ENCODE data around the gene SLC46A1. TPM values are rescaled to one million over a fixed set of nuclear protein-coding genes. Genes with fewer than 3 reads are reported as not detected.
"Not testable (repeated sequence)": the region's sequence is repeated elsewhere in the genome, so short reads cannot be mapped to it uniquely, and the experiment has no call there.

The SLC46A1 gene
- 8.2 TPM for total RNA-seq
- 1 to 10 TPM; 5.8 to 9.0 (median 8.0) TPM for polyA plus RNA-seq (ENCODE audit: insufficient read depth in 1 of 8, insufficient read length in 8 of 8, low replicate concordance in 1 of 8)
- long read RNA-seq, donor 1, partial matches to known transcripts: 0 of 1 reads
- long read RNA-seq, donor 1, other reads (novel, unspliced or antisense): 0 of 1 reads
- long read RNA-seq, donor 2: 0 reads
- long read RNA-seq, donor 3, full-length matches to known transcripts: 6 of 11 reads
- long read RNA-seq, donor 3, partial matches to known transcripts: 5 of 11 reads
- long read RNA-seq, donor 3, other reads (novel, unspliced or antisense): 0 of 11 reads
- long read RNA-seq, donor 4: 0 reads
- long read RNA-seq, donor 5, transcript SLC46A1-209 (1 exons, 528 nt): major isoform, 7 of 10 reads
- long read RNA-seq, donor 5, partial matches to known transcripts: 0 of 10 reads
- long read RNA-seq, donor 5, other reads (novel, unspliced or antisense): 0 of 10 reads
- long read RNA-seq, donor 6, full-length matches to known transcripts: 5 of 5 reads
- long read RNA-seq, donor 6, partial matches to known transcripts: 0 of 5 reads
- long read RNA-seq, donor 6, other reads (novel, unspliced or antisense): 0 of 5 reads
- long read RNA-seq, donor 7, full-length matches to known transcripts: 6 of 6 reads
- long read RNA-seq, donor 7, partial matches to known transcripts: 0 of 6 reads
- long read RNA-seq, donor 7, other reads (novel, unspliced or antisense): 0 of 6 reads
- long read RNA-seq, donor 8, full-length matches to known transcripts: 6 of 6 reads
- long read RNA-seq, donor 8, partial matches to known transcripts: 0 of 6 reads
- long read RNA-seq, donor 8, other reads (novel, unspliced or antisense): 0 of 6 reads
- long read RNA-seq, donor 9, full-length matches to known transcripts: 6 of 6 reads
- long read RNA-seq, donor 9, partial matches to known transcripts: 0 of 6 reads
- long read RNA-seq, donor 9, other reads (novel, unspliced or antisense): 0 of 6 reads
- long read RNA-seq, donor 10, full-length matches to known transcripts: 6 of 6 reads
- long read RNA-seq, donor 10, partial matches to known transcripts: 0 of 6 reads
- long read RNA-seq, donor 10, other reads (novel, unspliced or antisense): 0 of 6 reads
- long read RNA-seq, donor 11, partial matches to known transcripts: 0 of 3 reads
- long read RNA-seq, donor 11, other reads (novel, unspliced or antisense): 0 of 3 reads

GRCh38 chr17:28405632-28406472 lies at the start of gene SLC46A1:
TSS of gene SLC46A1 (minus strand) at chr17:28406212. CDS start at chr17:28406114, 98 bp downstream.
- peak; percentile 80 for DNase-seq
- Histone ChIP-seq H3K36me3 (ENCODE audit: control insufficient read depth, insufficient read depth, low read length) (peaks cover 18% of the 10 kb centered on the region), H3K27me3 (ENCODE audit: control insufficient read depth, insufficient read depth, low read length) (no peaks in the 10 kb centered on the region), H3K9me3 (replicated peaks; ENCODE audit: control insufficient read depth, low read depth, low read length) (no peaks in the 10 kb centered on the region), H3K4me1 (ENCODE audit: control insufficient read depth, insufficient read depth, low read length) (peaks cover 10% of the 10 kb centered on the region), H3K4me3 (ENCODE audit: low read length) (peak within 1 kb of the TSS; percentile 73), H3K27ac (ENCODE audit: low read length) (peak within 1 kb of the TSS; percentile 10)
- under 1% methylated on average over 68 of the region's 70 CpGs for WGBS (ENCODE audit: insufficient coverage)

- Histone ChIP-seq H3K9me3 (replicated peaks; ENCODE audit: control insufficient read depth, low read depth, low read length) (no peaks in the 10 kb centered on the region), H3K4me3 (ENCODE audit: low read length) (no peak overlapping the region), H3K36me3 (ENCODE audit: control insufficient read depth, insufficient read depth, low read length) (no peaks in the 10 kb centered on the region), H3K27ac (ENCODE audit: low read length) (no peak overlapping the region), H3K27me3 (ENCODE audit: control insufficient read depth, insufficient read depth, low read length) (no peaks in the 10 kb centered on the region), H3K4me1 (ENCODE audit: control insufficient read depth, insufficient read depth, low read length) (no peaks in the 10 kb centered on the region)
- WGBS (ENCODE audit: insufficient coverage): no CpG with 5 or more reads among the region's 1 CpG
- no peak for DNase-seq
Measured at GRCh38 chr17:28449859-28450258, 43.8 kb upstream of the SLC46A1 start.

- Histone ChIP-seq H3K36me3 (ENCODE audit: control insufficient read depth, insufficient read depth, low read length) (no peaks in the 10 kb centered on the region), H3K9me3 (replicated peaks; ENCODE audit: control insufficient read depth, low read depth, low read length) (no peaks in the 10 kb centered on the region), H3K4me1 (ENCODE audit: control insufficient read depth, insufficient read depth, low read length) (no peaks in the 10 kb centered on the region), H3K27ac (ENCODE audit: low read length) (no peak overlapping the region), H3K4me3 (ENCODE audit: low read length) (no peak overlapping the region), H3K27me3 (ENCODE audit: control insufficient read depth, insufficient read depth, low read length) (no peaks in the 10 kb centered on the region)
- DNase-seq: no peak
- WGBS (ENCODE audit: insufficient coverage): 50% methylated on average over 1 of the region's 5 CpGs
Measured at GRCh38 chr17:28447396-28447760, 41.4 kb upstream of the SLC46A1 start.

- H3K27me3 ChIP-seq (ENCODE audit: control insufficient read depth, insufficient read depth, low read length): no peaks in the 10 kb centered on the region
- H3K27ac ChIP-seq (ENCODE audit: low read length): no peak overlapping the region
- H3K4me3 ChIP-seq (ENCODE audit: low read length): no peak overlapping the region
- 80% methylated on average over 5 of the region's 8 CpGs for WGBS (ENCODE audit: insufficient coverage)
- no peaks in the 10 kb centered on the region for H3K4me1 ChIP-seq (ENCODE audit: control insufficient read depth, insufficient read depth, low read length)
- H3K36me3 ChIP-seq (ENCODE audit: control insufficient read depth, insufficient read depth, low read length): no peaks in the 10 kb centered on the region
- no peak for DNase-seq
- no peaks in the 10 kb centered on the region for H3K9me3 ChIP-seq (replicated peaks; ENCODE audit: control insufficient read depth, low read depth, low read length)
Measured at GRCh38 chr17:28446716-28447395, 40.8 kb upstream of the SLC46A1 start.

GRCh38 chr17:28443901-28444638 lies 38.1 kb upstream of the SLC46A1 start:
- Histone ChIP-seq H3K27me3 (ENCODE audit: control insufficient read depth, insufficient read depth, low read length) (no peaks in the 10 kb centered on the region), H3K4me1 (ENCODE audit: control insufficient read depth, insufficient read depth, low read length) (no peaks in the 10 kb centered on the region), H3K9me3 (replicated peaks; ENCODE audit: control insufficient read depth, low read depth, low read length) (no peaks in the 10 kb centered on the region), H3K4me3 (ENCODE audit: low read length) (no peak overlapping the region), H3K27ac (ENCODE audit: low read length) (no peak overlapping the region), H3K36me3 (ENCODE audit: control insufficient read depth, insufficient read depth, low read length) (no peaks in the 10 kb centered on the region)
- peak; percentile 22 for DNase-seq
- 82% methylated on average over 7 of the region's 9 CpGs for WGBS (ENCODE audit: insufficient coverage)

- H3K36me3 ChIP-seq (ENCODE audit: control insufficient read depth, insufficient read depth, low read length); H3K4me1 ChIP-seq (ENCODE audit: control insufficient read depth, insufficient read depth, low read length); H3K4me3 ChIP-seq (ENCODE audit: low read length); DNase-seq; H3K27ac ChIP-seq (ENCODE audit: low read length); H3K9me3 ChIP-seq (replicated peaks; ENCODE audit: control insufficient read depth, low read depth, low read length); H3K27me3 ChIP-seq (ENCODE audit: control insufficient read depth, insufficient read depth, low read length): not testable (repeated sequence)
- no CpG with 5 or more reads among the region's 8 CpGs for whole genome bisulfite sequencing (ENCODE audit: insufficient coverage)
Measured at GRCh38 chr17:28434326-28434725, 28.3 kb upstream of the SLC46A1 start.

GRCh38 chr17:28433721-28434120 lies 27.7 kb upstream of the SLC46A1 start:
- Histone ChIP-seq H3K36me3 (ENCODE audit: control insufficient read depth, insufficient read depth, low read length) (no peaks in the 10 kb centered on the region), H3K4me1 (ENCODE audit: control insufficient read depth, insufficient read depth, low read length) (no peaks in the 10 kb centered on the region), H3K27ac (ENCODE audit: low read length) (no peak overlapping the region), H3K4me3 (ENCODE audit: low read length) (no peak overlapping the region), H3K27me3 (ENCODE audit: control insufficient read depth, insufficient read depth, low read length) (no peaks in the 10 kb centered on the region), H3K9me3 (replicated peaks; ENCODE audit: control insufficient read depth, low read depth, low read length) (no peaks in the 10 kb centered on the region)
- no CpG with 5 or more reads among the region's 1 CpG for WGBS (ENCODE audit: insufficient coverage)
- no peak for DNase-seq

GRCh38 chr17:28427982-28428381 lies 22.0 kb upstream of the SLC46A1 start:
- not testable (repeated sequence) for H3K4me1 ChIP-seq (ENCODE audit: control insufficient read depth, insufficient read depth, low read length); H3K27ac ChIP-seq (ENCODE audit: low read length); H3K36me3 ChIP-seq (ENCODE audit: control insufficient read depth, insufficient read depth, low read length); DNase-seq; H3K4me3 ChIP-seq (ENCODE audit: low read length); H3K27me3 ChIP-seq (ENCODE audit: control insufficient read depth, insufficient read depth, low read length); H3K9me3 ChIP-seq (replicated peaks; ENCODE audit: control insufficient read depth, low read depth, low read length)
- no CpG with 5 or more reads among the region's 4 CpGs for WGBS (ENCODE audit: insufficient coverage)

Measured in muscle of leg (tissue), 16 donors.